ENCODE data around the gene P2RY6.

The P2RY6 gene

DNA sequence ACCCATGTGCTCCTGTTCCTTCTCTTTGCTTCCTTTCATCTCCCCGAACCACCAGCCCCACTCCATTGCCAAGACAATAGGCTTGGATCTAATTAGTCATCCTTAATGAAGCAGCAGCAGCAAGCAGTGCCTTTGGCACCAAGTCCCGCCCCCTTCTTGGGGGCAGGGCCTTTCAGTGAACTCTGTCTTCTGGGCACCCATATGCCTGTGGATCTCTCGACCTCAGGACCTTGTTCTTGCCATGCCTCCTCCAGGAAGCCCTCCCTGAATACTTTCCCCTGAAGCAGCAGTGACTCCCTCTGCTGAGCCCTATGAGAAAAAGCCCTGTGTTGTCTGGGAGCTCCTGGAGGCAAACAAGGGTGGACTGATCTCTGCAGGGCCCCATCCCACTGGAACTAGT lies 68.0 kb downstream of the P2RY6 start:
- no peak for FAIRE-seq

GRCh38 chr11:73342633-73343032 lies 70.5 kb downstream of the P2RY6 start:
- FAIRE-seq = no peak

DNA sequence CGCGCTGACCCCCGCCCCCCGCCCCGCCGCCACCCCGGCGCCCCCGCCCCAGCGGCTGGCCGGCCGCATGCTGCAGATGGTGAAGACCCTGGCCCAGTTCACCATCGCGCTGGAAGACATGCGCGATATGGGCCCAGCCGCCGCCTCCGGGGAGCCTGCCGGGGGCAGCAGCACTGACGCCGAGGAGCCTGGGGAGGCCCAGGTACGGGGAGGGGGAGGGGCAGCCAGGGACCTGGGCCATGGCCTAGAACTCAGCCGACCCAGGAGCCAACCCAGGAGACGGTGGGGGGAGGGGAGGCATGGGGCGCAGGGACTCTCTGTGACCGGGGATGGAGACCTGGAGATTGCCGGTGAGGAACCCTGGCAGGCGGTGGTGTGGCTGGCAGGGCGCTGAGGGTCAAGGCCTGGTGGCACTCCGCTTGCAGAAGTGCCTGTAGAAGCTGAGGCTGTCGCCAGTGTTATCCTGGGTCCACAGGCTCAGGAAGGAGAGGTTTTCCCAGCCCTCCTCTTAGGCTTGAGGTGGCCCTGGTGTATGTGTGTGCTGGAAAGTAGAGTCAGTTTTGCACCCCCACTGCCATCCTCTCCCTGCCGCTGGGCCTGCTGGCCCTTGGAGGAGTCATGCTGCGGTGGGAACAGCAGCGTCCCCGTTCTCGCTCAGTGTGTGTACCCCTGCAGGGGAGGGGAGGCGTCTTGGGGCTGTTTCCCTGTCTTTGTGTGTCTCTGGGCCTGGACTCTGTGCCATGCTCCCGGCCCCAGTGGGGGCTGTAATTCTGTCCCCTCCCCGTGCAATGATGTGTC lies 71.1 kb downstream of the P2RY6 start:
- no peak for FAIRE-seq

DNA sequence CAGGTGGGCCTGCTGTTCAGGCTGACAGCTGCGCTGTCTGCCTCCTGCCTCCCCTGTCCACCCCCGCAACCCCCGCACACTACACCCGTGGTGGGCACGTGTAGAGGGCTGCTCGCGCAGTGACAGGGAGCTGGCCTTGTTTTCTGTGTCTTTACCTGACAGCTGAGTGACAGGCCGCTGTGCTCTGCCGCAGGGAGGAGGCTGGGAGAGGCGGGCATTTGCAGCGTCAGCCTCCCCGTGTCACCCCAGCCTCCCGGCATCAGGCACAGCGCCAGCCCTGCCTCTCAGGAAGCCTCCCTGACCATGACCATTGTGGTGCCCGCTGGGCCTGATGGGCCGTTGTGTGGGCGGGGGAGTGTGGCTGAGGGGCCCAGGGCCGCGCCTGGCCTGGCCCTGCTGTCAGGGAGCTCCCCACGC lies 72.1 kb downstream of the P2RY6 start:
- FAIRE-seq = no peak

DNA sequence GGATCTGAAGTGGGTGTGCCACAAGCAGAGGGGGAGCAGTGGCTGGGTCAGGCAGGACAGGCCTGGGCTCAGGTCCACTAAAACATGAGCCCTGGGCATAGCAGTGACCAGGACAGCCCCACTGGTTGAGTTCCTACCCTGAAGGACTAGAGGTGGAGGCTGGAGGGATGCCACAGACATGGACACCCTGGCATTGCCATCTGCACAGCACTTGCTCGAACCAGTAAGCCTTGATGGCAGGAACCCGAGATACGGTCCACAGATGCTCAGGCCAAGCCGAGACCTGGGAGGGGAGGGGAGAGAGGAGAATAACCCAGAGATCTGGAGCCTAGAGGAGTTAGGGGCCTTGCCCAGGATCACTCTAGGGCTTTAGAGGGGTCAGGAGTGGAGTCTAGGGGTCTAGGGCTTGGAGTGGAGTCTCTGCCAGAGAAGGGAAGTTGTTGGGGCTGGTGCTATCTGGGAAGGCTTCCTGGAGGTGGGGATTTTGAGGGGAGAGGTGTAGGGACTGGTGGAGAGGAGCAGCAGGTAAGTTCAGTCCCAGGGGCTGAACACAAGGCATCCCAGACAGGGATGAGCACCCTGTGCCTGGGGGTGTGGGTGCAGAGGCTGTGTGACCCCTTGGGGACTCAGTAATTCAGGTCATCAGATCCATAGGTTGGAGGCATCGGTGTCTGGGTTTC lies 73.5 kb downstream of the P2RY6 start:
- FAIRE-seq = no peak

GRCh38 chr11:73346186-73346935 lies 74.2 kb downstream of the P2RY6 start:
- FAIRE-seq = no peak

DNA sequence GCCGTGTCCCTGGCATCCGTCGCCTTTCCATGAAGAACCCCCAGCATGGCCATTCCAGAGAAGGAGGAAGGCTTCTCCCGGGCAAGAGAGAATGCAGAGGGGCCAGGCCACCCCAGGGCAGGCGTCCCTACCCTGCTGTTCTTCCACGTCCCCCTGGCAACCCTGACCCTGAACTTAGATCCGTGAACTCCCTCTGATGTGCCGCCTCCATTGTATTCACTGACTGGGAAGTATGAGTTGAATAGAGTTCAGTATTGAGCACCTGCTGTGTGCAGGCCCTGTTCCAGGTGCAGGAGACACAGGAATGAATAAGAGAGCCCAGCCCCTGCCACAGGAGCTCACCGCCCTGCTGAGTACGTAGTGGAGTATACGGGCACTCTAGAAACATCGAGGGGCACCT lies 74.9 kb downstream of the P2RY6 start:
- no peak for FAIRE-seq

Data from TTC549 (cell line).